HL-60 (cell line): ENCODE results near the gene HSPA1A.
"Not testable (repeated sequence)": the region's sequence is repeated elsewhere in the genome, so short reads cannot be mapped to it uniquely, and the experiment has no call there.

ENCODE experiments used
- CTCF ChIP-seq: IDR thresholded peaks from one replicate; pipeline ENCODE4 v1.5.1; 2011; ENCODE audit warnings: low read length, control low read depth, inconsistent platforms; ENCODE audit not compliant: insufficient read depth
- POLR2AphosphoS5 ChIP-seq: IDR thresholded peaks from 2 replicates; pipeline ENCODE4 v1.6.1; 2012; ENCODE audit warnings: low read depth

- TF ChIP-seq CTCF, POLR2AphosphoS5: not testable (repeated sequence)
These were observed 2.0 kb downstream of the HSPA1A start for GRCh38 chr6:31817133-31817928.
